GM12874 (cell line): Measurements from ENCODE around the gene DNAJC12.

Experiments
- CTCF ChIP-seq: IDR thresholded peaks from 2 replicates; pipeline ENCODE4 v1.5.1; 2011; ENCODE audit warnings: low read depth, mild to moderate bottlenecking, control low read depth, low read length, moderate library complexity; ENCODE audit not compliant: insufficient read depth

The DNAJC12 gene

GRCh38 chr10:67812007-67812406 lies 26.0 kb downstream of the DNAJC12 start:
- no peak for TF ChIP-seq CTCF

- no peak for TF ChIP-seq CTCF
These were observed 28.9 kb downstream of the DNAJC12 start for GRCh38 chr10:67809107-67809506.

DNA sequence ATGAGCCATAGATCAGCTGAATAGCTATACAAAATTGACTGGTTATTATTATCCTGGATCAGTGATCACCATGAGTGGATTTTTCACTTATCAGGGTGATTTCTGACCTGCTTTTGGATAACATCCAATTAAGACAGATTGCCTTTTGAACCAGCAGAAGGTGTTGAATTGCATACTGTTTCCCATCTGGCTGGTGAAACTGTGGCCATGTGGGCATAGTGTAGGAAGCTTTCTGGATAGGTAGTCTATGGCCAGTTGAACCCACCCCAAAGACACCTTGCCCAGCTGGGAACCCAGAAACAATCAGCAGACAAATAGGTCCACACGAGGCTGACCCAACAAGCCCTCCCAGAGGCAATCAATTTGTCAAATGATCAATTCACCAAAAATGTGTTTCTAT lies 29.3 kb downstream of the DNAJC12 start:
- TF ChIP-seq CTCF: no peak

- TF ChIP-seq CTCF: no peak
These were observed 30.0 kb downstream of the DNAJC12 start for GRCh38 chr10:67807855-67808456.

GRCh38 chr10:67804395-67804678 lies 33.7 kb downstream of the DNAJC12 start:
- TF ChIP-seq CTCF: no peak

GRCh38 chr10:67803588-67804394 lies 34.2 kb downstream of the DNAJC12 start:
- TF ChIP-seq CTCF: no peak

- TF ChIP-seq CTCF: no peak
These were observed 35.0 kb downstream of the DNAJC12 start for GRCh38 chr10:67802767-67803538.
